PC-9 (cell line): ENCODE results near the gene VOPP1. TPM values are rescaled to one million over a fixed set of nuclear protein-coding genes. Genes with fewer than 3 reads are reported as not detected.

ENCODE experiments used
- BruUV-seq: library from RNA; stranded (reverse); fragments of 400-500 nt; replicated peaks from 2 replicates; lab custom pipeline; 2021; lab: Mats Ljungman, UMichigan
- CTCF ChIA-PET: fragments of 300-600 bp; sonication (Branson Sonifier 250); formaldehyde crosslinking; loops from one replicate; lab custom pipeline; 2022; ENCODE audit warnings: antibody characterized with exemption; lab: Charles Lee
- POLR2A ChIA-PET: fragments of 300-600 bp; sonication (Branson Sonifier 250); formaldehyde crosslinking; loops from one replicate; lab custom pipeline; 2022; ENCODE audit warnings: antibody characterized with exemption; ENCODE audit not compliant: unreplicated experiment; lab: Charles Lee
- DNase-seq, 2 experiments: peaks; one replicate each; pipeline versions ENCODE4 v3.0.0 to v3.0.0-alpha.2; 2015 to 2022; ENCODE audit warnings: mixed read lengths in 1 of 2
- H2AFZ ChIP-seq: fragments of 200-600 bp; sonication (generic); 2 replicates; pipeline ENCODE4 v1.8.1; 2017; ENCODE audit warnings: antibody characterized with exemption
- H3F3A ChIP-seq: fragments of 200-600 bp; sonication (generic); 2 replicates; pipeline ENCODE4 v1.8.1; 2017; ENCODE audit warnings: antibody characterized with exemption, mild to moderate bottlenecking, low read depth; ENCODE audit not compliant: insufficient read depth
- H3K27ac ChIP-seq: fragments of 200-600 bp; sonication (generic); 2 replicates; pipeline ENCODE4 v1.6.1; 2016; ENCODE audit warnings: mixed run types
- H3K27me3 ChIP-seq: fragments of 200-600 bp; sonication (generic); 2 replicates; pipeline ENCODE4 v1.6.1; 2016; ENCODE audit warnings: low read depth, mixed run types; ENCODE audit not compliant: insufficient read depth
- H3K36me3 ChIP-seq: fragments of 200-600 bp; sonication (generic); 2 replicates; pipeline ENCODE4 v1.6.1; 2016; ENCODE audit warnings: low read depth, mixed run types
- H3K4me1 ChIP-seq: fragments of 200-600 bp; sonication (generic); replicated peaks from 2 replicates; pipeline ENCODE4 v1.6.1; 2016; ENCODE audit warnings: mixed run types; ENCODE audit not compliant: insufficient read depth
- H3K4me2 ChIP-seq: fragments of 200-600 bp; sonication (generic); 2 replicates; pipeline ENCODE4 v1.6.1; 2017; ENCODE audit warnings: mixed run types
- H3K4me3 ChIP-seq: fragments of 200-600 bp; sonication (generic); 2 replicates; pipeline ENCODE4 v1.6.1; 2016; ENCODE audit warnings: mixed run types
- H3K79me2 ChIP-seq: fragments of 200-600 bp; sonication (generic); 2 replicates; pipeline ENCODE4 v1.6.1; 2017; ENCODE audit warnings: low read depth, mixed run types
- H3K9me2 ChIP-seq: fragments of 200-600 bp; sonication (generic); 2 replicates; pipeline ENCODE4 v1.8.1; 2017; ENCODE audit warnings: mild to moderate bottlenecking; ENCODE audit not compliant: insufficient read depth
- H3K9me3 ChIP-seq: fragments of 200-600 bp; sonication (generic); 2 replicates; pipeline ENCODE4 v1.8.1; 2016; ENCODE audit warnings: low read depth; ENCODE audit not compliant: insufficient read depth
- H4K20me1 ChIP-seq: fragments of 200-600 bp; sonication (generic); 2 replicates; pipeline ENCODE4 v1.8.1; 2017; ENCODE audit not compliant: insufficient read depth
- EZH2 ChIP-seq: fragments of 200-600 bp; sonication (generic); IDR thresholded peaks from 2 replicates; pipeline ENCODE4 v1.8.0; 2017; ENCODE audit warnings: antibody characterized with exemption, low read depth
- intact Hi-C: fragments of 100-400 bp; cut with micrococcal nuclease; formaldehyde crosslinking; loops from one replicate; pipeline ENCODE4 v1.10.0; 2022; ENCODE audit not compliant: unreplicated experiment
- total RNA-seq: library from RNA; stranded (reverse); gene quantifications from 2 replicates; pipeline ENCODE4 v1.2.3, GENCODE V29; 2021
- TF ChIP-seq, protein P1 (sequence below): fragments of 200-600 bp; sonication (generic); conservative IDR thresholded peaks from 2 replicates; pipeline ENCODE4 v1.6.1; 2017; ENCODE audit warnings: mixed run types, antibody characterized with exemption, mild to moderate bottlenecking, moderate library complexity

Gene VOPP1
- total RNA-seq, 1 experiment from 2014 or later, result 207 TPM

- Histone ChIP-seq H3K9me3 (no peaks in the 10 kb centered on the region), H2AFZ (no peak overlapping the region), H3K9me2 (no peaks in the 10 kb centered on the region), H3K4me2 (no peak overlapping the region), H3K36me3 (no peaks in the 10 kb centered on the region), H3K4me1 (peaks cover 2% of the 10 kb centered on the region), H3K4me3 (no peak overlapping the region), H3K79me2 (no peaks in the 10 kb centered on the region), H4K20me1 (no peaks in the 10 kb centered on the region), H3K27me3 (no peaks in the 10 kb centered on the region), H3F3A (no peaks in the 10 kb centered on the region), H3K27ac (no peak overlapping the region)
- no peak for DNase-seq
- ChIA-PET CTCF (interaction anchor here (0.5 to 1.2 kb wide), 4 partner anchors 9 to 500 kb away, joined by 3 to 8 read pairs (median 4); partner anchors contain the start of gene PHKG1), POLR2A (no interaction called here)
- intact Hi-C loops, result no loop called here
- BruUV-seq, result no TSS peak
- TF ChIP-seq, protein P1, sequence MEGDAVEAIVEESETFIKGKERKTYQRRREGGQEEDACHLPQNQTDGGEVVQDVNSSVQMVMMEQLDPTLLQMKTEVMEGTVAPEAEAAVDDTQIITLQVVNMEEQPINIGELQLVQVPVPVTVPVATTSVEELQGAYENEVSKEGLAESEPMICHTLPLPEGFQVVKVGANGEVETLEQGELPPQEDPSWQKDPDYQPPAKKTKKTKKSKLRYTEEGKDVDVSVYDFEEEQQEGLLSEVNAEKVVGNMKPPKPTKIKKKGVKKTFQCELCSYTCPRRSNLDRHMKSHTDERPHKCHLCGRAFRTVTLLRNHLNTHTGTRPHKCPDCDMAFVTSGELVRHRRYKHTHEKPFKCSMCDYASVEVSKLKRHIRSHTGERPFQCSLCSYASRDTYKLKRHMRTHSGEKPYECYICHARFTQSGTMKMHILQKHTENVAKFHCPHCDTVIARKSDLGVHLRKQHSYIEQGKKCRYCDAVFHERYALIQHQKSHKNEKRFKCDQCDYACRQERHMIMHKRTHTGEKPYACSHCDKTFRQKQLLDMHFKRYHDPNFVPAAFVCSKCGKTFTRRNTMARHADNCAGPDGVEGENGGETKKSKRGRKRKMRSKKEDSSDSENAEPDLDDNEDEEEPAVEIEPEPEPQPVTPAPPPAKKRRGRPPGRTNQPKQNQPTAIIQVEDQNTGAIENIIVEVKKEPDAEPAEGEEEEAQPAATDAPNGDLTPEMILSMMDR, result no peak
- no peak for TF ChIP-seq EZH2
These were observed 20.8 kb upstream of the VOPP1 start for GRCh38 chr7:55593172-55593514.

DNA sequence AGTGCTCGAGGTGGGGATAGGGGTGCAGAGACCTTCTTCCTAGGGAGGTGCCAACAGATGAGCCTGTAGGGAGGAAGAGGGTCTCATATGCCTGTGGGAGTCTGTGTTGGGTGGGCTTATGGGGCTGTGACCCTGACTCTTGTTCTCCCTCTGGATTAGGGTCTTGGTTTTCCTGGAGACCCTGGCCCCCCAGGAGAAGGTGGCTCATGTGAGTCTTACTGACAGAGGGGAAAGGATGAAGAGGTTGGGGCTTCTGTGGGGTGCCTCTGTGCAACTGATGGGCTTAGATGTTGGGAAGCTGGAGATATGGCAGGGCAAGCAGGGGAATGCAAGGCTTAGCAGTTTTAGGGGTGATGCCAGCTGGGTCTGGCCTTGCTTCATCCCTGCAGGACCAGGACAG lies 20.2 kb upstream of the VOPP1 start:
- no peaks in the 10 kb centered on the region for H3K79me2 ChIP-seq
- POLR2A ChIA-PET, result no interaction called here
- BruUV-seq, result no TSS peak
- H3K9me2 ChIP-seq, result no peaks in the 10 kb centered on the region
- no peak for DNase-seq
- no peak overlapping the region for H3K4me2 ChIP-seq
- TF ChIP-seq EZH2, result no peak
- TF ChIP-seq, protein P1, result no peak
- no peak overlapping the region for H2AFZ ChIP-seq
- no peaks in the 10 kb centered on the region for H3K36me3 ChIP-seq
- CTCF ChIA-PET, result no interaction called here
- H4K20me1 ChIP-seq, result no peaks in the 10 kb centered on the region
- H3F3A ChIP-seq, result no peaks in the 10 kb centered on the region
- intact Hi-C loops, result no loop called here
- no peak overlapping the region for H3K4me3 ChIP-seq
- no peaks in the 10 kb centered on the region for H3K27me3 ChIP-seq
- no peak overlapping the region for H3K27ac ChIP-seq
- H3K4me1 ChIP-seq, result no peaks in the 10 kb centered on the region
- H3K9me3 ChIP-seq, result no peaks in the 10 kb centered on the region

GRCh38 chr7:55591282-55591931 lies 19.1 kb upstream of the VOPP1 start:
- Histone ChIP-seq H2AFZ (no peak overlapping the region), H3K79me2 (no peaks in the 10 kb centered on the region), H3F3A (no peaks in the 10 kb centered on the region), H3K4me3 (no peak overlapping the region), H3K36me3 (no peaks in the 10 kb centered on the region), H4K20me1 (no peaks in the 10 kb centered on the region), H3K27me3 (no peaks in the 10 kb centered on the region), H3K9me2 (no peaks in the 10 kb centered on the region), H3K27ac (no peak overlapping the region), H3K4me1 (no peaks in the 10 kb centered on the region), H3K4me2 (no peak overlapping the region), H3K9me3 (no peaks in the 10 kb centered on the region)
- TF ChIP-seq EZH2, result no peak
- TF ChIP-seq, protein P1, result no peak
- CTCF ChIA-PET, result interaction anchor here (0.5 to 0.7 kb wide), 2 partner anchors 410 to 482 kb away, joined by 3 to 4 read pairs; no protein-coding TSS in a partner anchor
- intact Hi-C loops, result no loop called here
- POLR2A ChIA-PET, result no interaction called here
- BruUV-seq, result no TSS peak
- DNase-seq, result no peak
